HG03175 (cell line): ENCODE results near the gene ABTB2.

ENCODE experiments used
- ATAC-seq: cut with Tn5 transposase; IDR thresholded peaks from one replicate; pipeline ENCODE4 v1.9.1; 2021; ENCODE audit warnings: mild to moderate bottlenecking, moderate library complexity; ENCODE audit not compliant: unreplicated experiment

ABTB2 gene

GRCh38 chr11:34134765-34135164 is 223.0 kb downstream of the ABTB2 start:
- ATAC-seq, result no peak

DNA sequence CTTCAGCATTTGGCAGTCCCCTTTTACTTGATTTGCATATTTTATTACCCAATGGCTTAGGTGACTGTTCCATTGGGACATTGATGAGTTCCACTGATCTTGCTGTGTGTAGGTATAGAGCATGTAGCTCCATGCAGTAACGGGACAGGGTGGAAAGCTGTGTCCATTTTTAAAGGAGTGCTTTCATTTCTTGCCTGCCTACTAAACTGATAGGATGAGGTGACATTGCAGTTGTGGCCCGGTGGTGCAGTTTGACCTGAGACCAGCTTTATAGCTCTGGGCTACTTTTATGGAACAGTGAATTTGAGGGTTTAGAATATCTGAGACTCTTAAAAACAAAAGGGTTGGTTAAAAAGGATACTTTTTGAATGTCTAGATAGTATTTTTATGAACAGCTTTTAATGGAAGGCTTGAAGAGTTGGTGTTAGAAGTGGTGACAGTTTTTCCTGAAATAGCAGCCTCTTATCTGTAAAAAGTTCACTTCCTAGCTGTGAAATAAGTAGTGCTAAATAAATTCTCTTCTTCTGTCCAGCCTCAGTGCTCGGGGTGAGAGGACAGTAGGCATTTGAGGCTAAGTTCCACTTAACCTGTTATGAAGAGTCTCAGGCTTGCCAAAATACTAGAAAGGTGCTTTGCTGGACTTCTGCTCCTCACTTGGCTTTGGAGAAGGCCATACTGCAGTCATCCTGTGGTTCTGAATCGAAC is 225.4 kb downstream of the ABTB2 start:
- ATAC-seq, result no peak

- no peak for ATAC-seq
These were observed 229.0 kb downstream of the ABTB2 start for GRCh38 chr11:34128824-34129223.

DNA sequence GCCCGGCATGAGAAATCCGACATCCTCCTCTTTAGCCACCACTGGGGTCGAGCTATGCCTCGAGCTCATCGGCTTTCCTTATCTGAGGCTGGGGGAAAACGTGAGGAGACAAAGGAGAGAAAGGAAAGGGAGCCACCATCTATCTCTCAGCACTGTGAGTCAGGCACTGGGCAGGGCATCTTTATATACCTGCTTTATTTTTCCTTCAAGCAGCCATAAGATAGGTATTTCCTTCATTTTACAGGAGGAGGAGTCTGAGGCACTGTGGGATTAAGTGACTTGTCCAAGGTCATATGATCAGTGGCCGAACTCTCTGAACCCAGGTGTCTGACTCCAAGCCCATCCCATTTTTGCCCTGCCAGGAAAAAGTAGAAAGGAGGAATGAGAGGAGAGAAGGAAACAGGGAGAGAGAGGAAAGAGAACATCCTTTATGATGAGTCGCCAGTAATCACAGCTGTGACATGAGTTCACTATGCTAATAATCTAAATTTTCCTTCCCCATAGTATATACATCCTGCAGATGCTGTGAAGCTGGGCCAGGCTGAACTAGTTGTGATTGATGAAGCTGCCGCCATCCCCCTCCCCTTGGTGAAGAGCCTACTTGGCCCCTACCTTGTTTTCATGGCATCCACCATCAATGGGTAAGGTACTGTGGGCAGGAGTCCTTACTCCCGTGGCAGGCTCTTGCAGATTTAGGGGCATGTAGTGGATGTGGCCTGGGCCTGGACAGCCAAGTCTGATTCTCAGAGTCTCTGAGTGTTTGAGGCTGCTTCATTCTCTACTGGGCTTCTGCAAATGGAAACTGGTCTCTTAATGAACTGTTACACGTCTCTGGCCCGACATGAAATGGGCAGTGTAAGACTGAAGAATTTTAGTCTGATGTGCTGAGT is 230.6 kb downstream of the ABTB2 start:
- ATAC-seq, result no peak

- no peak for ATAC-seq
These were observed 232.7 kb downstream of the ABTB2 start for GRCh38 chr11:34124885-34125668.

DNA sequence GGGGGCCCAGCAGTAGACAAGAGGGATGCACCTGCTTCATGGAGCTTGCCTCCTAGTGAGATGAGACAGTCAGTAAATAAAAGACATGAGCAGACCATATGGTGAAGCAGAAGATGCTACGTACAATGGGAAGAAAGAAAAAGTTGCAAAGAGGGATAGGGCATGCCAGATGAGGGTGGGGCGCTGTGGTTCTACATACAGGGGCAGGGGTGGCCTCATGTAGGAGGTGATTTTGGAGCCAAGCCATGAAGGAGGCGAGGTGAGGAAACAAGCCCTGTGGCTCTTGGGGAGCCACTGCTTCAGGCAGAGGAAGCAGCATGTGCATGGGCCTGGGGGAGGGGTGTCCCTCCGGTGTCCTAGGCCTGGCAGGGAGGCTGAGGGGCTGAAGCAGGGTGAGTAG is 237.2 kb downstream of the ABTB2 start:
- no peak for ATAC-seq

DNA sequence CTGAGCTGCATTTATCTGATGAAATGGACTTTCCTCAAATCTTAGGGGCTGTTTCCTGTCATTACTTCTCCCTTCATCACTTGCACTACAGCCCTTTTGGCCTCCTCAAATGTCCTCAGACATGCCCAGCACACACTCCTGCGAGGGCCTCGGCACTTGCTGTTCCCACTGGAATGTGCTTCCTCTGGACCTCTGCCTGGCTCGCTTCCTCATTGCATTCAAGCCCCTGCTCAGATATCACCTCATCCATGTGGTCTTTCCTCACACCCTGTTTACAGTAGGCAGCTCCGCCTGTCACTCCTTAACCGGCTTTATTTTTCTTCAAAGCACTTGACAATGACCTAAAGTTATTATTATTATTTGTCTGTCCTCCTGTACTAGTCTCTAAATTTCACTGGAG is 243.3 kb downstream of the ABTB2 start:
- ATAC-seq, result no peak

DNA sequence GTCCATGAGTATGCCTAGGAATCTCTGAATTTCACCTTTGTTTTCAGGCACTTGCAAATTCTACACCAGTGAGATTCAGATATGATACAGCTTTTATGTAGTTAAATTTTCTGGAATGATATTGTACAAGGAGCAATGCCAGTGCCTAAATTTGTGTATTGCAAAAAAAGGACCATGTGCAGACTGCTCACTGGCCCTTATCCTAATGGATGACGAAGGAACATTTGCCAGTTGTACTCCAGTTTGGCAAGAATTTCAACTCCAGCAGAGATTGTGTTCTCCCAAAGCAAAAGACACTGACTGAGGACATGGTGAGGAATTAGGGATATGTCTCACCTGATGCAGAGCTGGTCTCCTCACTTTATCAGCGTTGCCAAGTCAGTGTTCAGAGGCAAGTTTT is 243.8 kb downstream of the ABTB2 start:
- ATAC-seq, result no peak

DNA sequence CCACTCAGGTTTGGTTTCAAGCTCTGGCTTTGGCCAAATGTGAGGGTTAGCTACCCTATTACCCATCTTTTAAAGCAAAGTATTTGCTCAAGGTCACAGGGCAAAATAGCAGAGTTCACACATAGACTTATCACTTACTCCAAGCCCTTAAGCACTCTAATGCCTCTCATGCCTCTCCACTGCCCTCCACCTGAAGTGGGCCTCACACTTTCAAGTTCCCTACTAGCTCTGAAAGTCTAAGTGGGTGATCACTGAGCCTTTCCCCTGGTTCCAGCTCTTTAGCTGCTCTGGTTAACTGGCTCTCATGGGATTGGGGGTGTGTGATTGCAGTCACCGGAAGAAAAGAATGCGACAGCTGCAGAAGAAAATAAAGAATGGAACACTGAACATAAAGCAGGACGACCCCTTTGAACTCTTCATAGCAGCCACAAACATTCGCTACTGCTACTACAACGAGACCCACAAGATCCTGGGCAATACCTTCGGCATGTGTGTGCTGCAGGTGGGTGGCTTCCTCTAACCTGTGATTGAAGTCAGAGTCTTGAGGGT is 246.0 kb downstream of the ABTB2 start:
- no peak for ATAC-seq

DNA sequence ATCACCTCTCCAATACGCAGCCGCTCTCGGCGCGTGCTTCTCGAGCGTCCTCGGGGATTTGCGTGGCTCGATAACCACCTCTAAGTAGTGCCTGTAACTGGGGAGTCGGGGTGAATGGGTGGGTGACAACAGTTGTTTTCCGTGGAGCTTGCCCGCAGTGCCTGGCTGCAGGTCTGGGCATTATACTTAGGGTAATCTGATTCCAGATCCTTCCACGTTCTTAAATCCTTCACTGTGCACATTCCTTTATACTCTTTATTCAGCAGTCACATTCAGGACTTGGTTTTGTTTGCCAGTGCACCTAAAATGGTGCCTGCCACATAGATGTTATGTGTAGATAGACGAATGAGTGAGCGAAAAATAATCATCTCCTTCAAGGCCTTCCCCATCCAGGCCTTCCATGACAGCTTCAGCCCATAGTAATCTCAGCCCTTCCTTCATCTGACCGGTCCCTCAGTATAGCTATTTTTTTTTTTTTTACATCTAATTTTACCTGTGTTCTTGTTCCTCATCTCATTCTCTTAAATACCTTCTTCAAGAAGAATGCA is 251.8 kb downstream of the ABTB2 start:
- no peak for ATAC-seq

DNA sequence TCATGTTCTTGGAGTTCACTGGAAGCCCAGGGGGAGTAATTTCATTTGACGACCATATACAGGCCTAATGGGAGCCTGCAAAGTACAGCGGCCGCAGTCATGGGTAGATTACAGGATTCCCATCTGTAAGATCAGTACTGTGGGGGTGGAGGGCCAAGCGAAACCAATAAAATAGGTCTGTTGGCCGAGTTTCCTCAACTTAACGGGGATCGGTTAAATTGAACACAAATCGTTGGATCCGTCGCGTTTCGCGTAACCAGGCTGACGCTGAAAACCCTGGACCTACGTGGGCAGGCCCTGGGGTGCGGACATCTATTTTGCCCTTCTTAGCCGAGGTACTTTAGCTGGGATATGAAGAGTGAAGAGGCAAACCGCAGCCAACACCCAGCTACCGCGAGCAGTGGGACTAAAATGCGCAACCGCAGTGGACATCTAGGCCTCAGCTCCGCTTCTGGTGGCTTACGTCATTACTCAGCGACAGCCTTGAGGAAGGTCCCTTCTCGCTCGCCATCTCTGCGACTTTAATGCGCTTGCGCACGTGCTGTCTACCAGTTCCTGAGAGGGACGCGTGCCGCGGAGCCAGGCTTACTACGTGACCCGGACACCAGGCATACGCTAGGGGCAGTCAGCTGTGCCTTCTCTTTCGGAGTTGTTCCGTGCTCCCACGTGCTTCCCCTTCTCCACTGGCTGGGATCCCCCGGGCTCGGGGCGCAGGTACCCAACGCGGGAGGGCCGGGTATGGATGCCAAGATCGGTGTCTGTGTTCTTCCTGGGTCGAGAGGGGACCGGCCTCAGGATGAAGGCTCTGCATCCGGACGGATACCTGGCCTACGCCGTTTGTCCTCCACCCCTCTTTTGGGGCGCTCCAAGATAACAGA is 252.5 kb downstream of the ABTB2 start, which contains the start of gene NAT10:
NAT10 (plus strand) TSS at position 551 of the 878 bp plus-strand sequence. CDS start 2,597 bp downstream, outside the sequence.
- ATAC-seq, result peak; percentile 95

DNA sequence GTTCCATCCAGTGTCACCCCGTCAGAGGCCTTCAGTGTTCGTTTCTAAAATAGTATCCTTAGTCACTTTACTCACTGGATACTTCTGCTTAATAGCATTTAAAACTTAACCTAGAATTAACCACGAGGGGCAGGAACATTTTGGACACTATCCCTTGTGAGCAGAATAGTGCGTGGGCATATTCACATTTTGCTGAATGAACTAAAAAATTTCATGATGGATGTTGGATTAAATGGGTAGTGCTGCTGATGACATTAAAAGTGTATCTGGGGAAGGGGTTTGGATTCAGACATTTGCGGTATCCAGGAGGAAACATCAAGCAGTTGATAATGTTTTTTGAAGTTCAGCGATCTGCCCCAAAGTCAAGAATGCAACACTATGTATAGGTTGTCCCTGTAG is 253.1 kb downstream of the ABTB2 start:
- ATAC-seq, result no peak
